ENCODE measurements around the gene PDCD6IP. TPM values are rescaled to one million over a fixed set of nuclear protein-coding genes. Genes with fewer than 3 reads are reported as not detected.
A peak's percentile ranks its signal among the peaks of the same experiment; 100 is the strongest.

The PDCD6IP gene
- total and polyA plus RNA-seq, 2 of the 13 experiments (the other 11 are each of a cell fraction or from before 2014, with no cell fraction given): 62.5 to 85.6 TPM

DNA sequence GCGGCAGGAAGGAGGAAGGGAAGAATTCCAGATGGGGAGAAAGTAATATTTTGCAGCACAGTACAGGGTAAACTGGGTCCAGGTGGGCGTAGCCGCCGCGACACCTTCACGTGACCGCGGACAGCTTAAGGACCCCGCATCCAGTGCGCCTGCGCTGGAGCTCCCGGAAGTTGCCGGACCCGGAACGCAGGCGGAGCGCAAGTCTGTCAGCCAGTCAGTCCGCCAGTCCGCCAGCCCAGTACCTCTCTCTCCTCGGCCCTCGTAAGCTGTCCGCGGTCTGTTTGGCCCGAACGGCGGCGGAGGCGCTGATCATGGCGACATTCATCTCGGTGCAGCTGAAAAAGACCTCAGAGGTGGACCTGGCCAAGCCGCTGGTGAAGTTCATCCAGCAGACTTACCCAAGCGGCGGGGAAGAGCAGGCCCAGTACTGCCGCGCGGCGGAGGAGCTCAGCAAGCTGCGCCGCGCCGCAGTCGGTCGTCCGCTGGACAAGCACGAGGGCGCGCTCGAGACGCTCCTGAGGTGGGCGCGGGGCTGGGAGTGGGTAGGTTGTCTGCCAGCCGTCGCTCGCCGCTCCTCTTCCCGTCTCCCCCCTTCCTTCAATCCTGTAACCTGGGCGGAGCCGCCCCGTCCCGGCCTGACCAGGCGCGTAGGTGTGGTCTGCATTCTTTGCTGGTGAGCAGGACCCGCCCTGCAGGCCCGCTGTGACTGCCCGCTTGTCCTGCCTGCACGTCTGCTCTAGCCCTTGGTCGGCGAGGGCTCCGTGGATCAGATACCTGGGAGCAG lies at the start of gene PDCD6IP (continued):
- TF ChIP-seq IKZF4 (CRISPR knock-in tag; IDR thresholded peaks at IDR 0.05; ENCODE audit: borderline replicate concordance, low read depth, not compliant biosample characterization): peak; percentile 44
- TF ChIP-seq CEBPZ (IDR thresholded peaks at IDR 0.05; ENCODE audit: low read length): no peak
- TF ChIP-seq ZNF616 (CRISPR knock-in tag; IDR thresholded peaks at IDR 0.05; ENCODE audit: low read depth): peak; percentile 74; the same call in 1 of the 2 replicates
- peak; percentile 98 for TF ChIP-seq ZFP90 (CRISPR knock-in tag; IDR thresholded peaks at IDR 0.05; ENCODE audit: borderline replicate concordance)
- TF ChIP-seq ZNF557 (CRISPR knock-in tag; IDR thresholded peaks at IDR 0.05): 0 out of 2 replicates have a peak, but pooled peaks have one; percentile 47
- peak; percentile 96 for TF ChIP-seq GABPB1 (CRISPR knock-in tag; IDR thresholded peaks at IDR 0.05)
- no peak for TF ChIP-seq ZNF597 (CRISPR knock-in tag; IDR thresholded peaks at IDR 0.05)
- TF ChIP-seq, protein P1, sequence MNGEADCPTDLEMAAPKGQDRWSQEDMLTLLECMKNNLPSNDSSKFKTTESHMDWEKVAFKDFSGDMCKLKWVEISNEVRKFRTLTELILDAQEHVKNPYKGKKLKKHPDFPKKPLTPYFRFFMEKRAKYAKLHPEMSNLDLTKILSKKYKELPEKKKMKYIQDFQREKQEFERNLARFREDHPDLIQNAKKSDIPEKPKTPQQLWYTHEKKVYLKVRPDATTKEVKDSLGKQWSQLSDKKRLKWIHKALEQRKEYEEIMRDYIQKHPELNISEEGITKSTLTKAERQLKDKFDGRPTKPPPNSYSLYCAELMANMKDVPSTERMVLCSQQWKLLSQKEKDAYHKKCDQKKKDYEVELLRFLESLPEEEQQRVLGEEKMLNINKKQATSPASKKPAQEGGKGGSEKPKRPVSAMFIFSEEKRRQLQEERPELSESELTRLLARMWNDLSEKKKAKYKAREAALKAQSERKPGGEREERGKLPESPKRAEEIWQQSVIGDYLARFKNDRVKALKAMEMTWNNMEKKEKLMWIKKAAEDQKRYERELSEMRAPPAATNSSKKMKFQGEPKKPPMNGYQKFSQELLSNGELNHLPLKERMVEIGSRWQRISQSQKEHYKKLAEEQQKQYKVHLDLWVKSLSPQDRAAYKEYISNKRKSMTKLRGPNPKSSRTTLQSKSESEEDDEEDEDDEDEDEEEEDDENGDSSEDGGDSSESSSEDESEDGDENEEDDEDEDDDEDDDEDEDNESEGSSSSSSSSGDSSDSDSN (CRISPR knock-in tag; IDR thresholded peaks at IDR 0.05): peak; percentile 97
- peak; percentile 63; the same call in 1 of the 2 replicates for TF ChIP-seq BRF2 (CRISPR knock-in tag; IDR thresholded peaks at IDR 0.05)
- TF ChIP-seq SP5 (CRISPR knock-in tag; IDR thresholded peaks at IDR 0.05; ENCODE audit: borderline replicate concordance, low read depth): peak; percentile 91
- TF ChIP-seq, protein P2, sequence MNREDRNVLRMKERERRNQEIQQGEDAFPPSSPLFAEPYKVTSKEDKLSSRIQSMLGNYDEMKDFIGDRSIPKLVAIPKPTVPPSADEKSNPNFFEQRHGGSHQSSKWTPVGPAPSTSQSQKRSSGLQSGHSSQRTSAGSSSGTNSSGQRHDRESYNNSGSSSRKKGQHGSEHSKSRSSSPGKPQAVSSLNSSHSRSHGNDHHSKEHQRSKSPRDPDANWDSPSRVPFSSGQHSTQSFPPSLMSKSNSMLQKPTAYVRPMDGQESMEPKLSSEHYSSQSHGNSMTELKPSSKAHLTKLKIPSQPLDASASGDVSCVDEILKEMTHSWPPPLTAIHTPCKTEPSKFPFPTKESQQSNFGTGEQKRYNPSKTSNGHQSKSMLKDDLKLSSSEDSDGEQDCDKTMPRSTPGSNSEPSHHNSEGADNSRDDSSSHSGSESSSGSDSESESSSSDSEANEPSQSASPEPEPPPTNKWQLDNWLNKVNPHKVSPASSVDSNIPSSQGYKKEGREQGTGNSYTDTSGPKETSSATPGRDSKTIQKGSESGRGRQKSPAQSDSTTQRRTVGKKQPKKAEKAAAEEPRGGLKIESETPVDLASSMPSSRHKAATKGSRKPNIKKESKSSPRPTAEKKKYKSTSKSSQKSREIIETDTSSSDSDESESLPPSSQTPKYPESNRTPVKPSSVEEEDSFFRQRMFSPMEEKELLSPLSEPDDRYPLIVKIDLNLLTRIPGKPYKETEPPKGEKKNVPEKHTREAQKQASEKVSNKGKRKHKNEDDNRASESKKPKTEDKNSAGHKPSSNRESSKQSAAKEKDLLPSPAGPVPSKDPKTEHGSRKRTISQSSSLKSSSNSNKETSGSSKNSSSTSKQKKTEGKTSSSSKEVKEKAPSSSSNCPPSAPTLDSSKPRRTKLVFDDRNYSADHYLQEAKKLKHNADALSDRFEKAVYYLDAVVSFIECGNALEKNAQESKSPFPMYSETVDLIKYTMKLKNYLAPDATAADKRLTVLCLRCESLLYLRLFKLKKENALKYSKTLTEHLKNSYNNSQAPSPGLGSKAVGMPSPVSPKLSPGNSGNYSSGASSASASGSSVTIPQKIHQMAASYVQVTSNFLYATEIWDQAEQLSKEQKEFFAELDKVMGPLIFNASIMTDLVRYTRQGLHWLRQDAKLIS (CRISPR knock-in tag; IDR thresholded peaks at IDR 0.05): no peak
- TF ChIP-seq CENPX (CRISPR knock-in tag; IDR thresholded peaks at IDR 0.05): no peak
- no peak; a peak in 2 of 4 replicates for TF ChIP-seq EP300 (IDR thresholded peaks at IDR 0.05; ENCODE audit: low read depth in 2 of 2, low read length in 2 of 2)
- no peak for TF ChIP-seq EP300 (CRISPR knock-in tag; IDR thresholded peaks at IDR 0.05; ENCODE audit: borderline replicate concordance)
